PFSK-1 (cell line): ENCODE results near the gene GOLGA8F. TPM values are rescaled to one million over a fixed set of nuclear protein-coding genes. Genes with fewer than 3 reads are reported as not detected.
"Not testable (repeated sequence)": the region's sequence is repeated elsewhere in the genome, so short reads cannot be mapped to it uniquely, and the experiment has no call there.

Source experiments
- POLR2AphosphoS5 ChIP-seq: IDR thresholded peaks from 2 replicates; pipeline ENCODE4 v1.6.1; 2012; ENCODE audit warnings: low read depth, mild to moderate bottlenecking, control low read depth, low read length, moderate library complexity
- SIN3A ChIP-seq: IDR thresholded peaks from 2 replicates; pipeline ENCODE4 v1.6.1; 2012; ENCODE audit warnings: mild to moderate bottlenecking, low read length, moderate library complexity, borderline replicate concordance; ENCODE audit not compliant: insufficient read depth
- TAF1 ChIP-seq: IDR thresholded peaks from 2 replicates; pipeline ENCODE4 v1.6.1; 2012; ENCODE audit warnings: low read length, control low read depth, borderline replicate concordance; ENCODE audit not compliant: insufficient read depth
- polyA plus RNA-seq: library from polyadenylated mRNA; unstranded; fragments of >200 nt; gene quantifications from one replicate; pipeline ENCODE4 v1.2.1, GENCODE V29; 2012; ENCODE audit warnings: low read depth, missing spikeins; ENCODE audit not compliant: insufficient read length
- TF ChIP-seq, protein P1 (sequence below), 2 experiments: IDR thresholded peaks; 2 replicates each; pipeline versions ENCODE4 v1.6.1 to v1.8.0; 2011 to 2012; ENCODE audit warnings: low read depth in 2 of 2, low read length in 2 of 2, control low read depth in 1 of 2, inconsistent platforms in 1 of 2, mild to moderate bottlenecking in 1 of 2, moderate library complexity in 1 of 2; ENCODE audit not compliant: insufficient read depth in 1 of 2

GOLGA8F gene, protein sequence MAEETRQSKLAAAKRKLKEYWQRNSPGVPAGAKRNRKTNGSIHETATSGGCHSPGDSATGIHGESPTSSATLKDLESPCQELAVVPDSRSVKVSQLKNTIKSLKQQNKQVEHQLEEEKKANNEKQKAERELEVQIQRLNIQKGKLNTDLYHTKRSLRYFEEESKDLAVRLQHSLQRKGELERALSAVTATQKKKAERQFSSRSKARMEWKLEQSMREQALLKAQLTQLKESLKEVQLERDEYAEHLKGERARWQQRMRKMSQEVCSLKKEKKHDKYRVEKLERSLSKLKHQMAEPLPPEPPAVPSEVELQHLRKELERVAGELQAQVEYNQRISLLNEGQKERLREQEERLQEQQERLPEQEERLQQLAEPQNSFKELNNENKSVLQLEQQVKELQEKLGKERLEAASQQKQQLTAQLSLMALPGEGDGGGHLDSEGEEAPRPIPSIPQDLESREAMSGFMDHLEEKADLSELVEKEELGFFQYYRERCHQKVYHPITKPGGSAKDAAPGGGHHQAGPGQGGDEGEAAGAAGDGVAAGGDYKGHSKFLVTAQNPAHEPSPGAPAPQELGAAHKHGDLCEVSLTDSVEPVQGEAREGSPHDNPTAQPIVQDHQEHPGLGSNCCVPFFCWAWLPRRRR
- polyA plus RNA-seq = not detected

DNA sequence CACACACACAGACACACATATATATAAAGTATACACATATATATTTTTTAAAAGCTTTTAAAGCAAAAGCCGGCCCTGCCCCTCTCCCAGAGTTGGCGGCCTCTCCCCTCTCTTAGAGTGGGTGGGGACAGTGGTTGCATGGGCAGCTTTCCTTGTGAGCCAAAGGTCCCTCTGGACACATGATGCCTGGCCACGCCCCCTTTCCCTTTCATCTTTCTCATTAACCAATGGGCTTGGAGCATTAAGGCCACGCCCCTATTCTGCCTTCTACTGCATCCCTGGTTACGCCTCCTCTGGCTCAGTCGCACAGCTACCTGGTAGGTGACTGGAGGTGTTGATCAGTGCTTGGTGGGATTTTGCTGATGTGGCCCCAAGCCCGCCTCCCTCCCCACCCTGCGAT lies at the start of gene GOLGA8F:
Gene GOLGA8F, plus strand, starts transcription at position 301 of the 400 bp plus-strand sequence. Its CDS starts 98 bp downstream, at position 399.
- not testable (repeated sequence) for TF ChIP-seq POLR2AphosphoS5, TAF1
- TF ChIP-seq, protein P1, sequence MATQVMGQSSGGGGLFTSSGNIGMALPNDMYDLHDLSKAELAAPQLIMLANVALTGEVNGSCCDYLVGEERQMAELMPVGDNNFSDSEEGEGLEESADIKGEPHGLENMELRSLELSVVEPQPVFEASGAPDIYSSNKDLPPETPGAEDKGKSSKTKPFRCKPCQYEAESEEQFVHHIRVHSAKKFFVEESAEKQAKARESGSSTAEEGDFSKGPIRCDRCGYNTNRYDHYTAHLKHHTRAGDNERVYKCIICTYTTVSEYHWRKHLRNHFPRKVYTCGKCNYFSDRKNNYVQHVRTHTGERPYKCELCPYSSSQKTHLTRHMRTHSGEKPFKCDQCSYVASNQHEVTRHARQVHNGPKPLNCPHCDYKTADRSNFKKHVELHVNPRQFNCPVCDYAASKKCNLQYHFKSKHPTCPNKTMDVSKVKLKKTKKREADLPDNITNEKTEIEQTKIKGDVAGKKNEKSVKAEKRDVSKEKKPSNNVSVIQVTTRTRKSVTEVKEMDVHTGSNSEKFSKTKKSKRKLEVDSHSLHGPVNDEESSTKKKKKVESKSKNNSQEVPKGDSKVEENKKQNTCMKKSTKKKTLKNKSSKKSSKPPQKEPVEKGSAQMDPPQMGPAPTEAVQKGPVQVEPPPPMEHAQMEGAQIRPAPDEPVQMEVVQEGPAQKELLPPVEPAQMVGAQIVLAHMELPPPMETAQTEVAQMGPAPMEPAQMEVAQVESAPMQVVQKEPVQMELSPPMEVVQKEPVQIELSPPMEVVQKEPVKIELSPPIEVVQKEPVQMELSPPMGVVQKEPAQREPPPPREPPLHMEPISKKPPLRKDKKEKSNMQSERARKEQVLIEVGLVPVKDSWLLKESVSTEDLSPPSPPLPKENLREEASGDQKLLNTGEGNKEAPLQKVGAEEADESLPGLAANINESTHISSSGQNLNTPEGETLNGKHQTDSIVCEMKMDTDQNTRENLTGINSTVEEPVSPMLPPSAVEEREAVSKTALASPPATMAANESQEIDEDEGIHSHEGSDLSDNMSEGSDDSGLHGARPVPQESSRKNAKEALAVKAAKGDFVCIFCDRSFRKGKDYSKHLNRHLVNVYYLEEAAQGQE (IDR thresholded peaks at IDR 0.05; ENCODE audit: insufficient read depth in 1 of 2, low read depth in 2 of 2, low read length in 2 of 2) = not testable (repeated sequence)

DNA sequence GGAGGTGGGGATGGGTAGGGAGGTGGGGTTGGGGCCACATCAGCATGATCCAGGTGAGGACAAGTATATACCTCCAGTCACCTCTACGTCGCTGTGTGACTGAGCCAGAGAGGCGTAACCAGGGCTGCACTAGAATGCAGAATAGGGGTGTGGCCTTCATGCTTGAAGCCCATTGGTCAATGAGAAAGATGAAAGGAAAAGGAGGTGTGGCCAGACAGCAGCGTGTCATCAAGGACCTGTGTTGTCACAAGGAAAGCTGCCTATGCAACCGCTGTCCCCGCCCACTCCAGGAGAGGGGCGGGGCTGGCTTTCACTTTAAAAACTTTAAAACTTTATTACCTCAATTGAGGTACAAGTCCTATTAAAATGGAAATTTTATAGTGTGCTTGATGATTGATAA lies 20.5 kb upstream of the GOLGA8F start, which contains the start of gene GOLGA6L24:
Gene GOLGA6L24, minus strand, starts transcription at position 101 of the 400 bp plus-strand sequence. Its CDS starts 61 bp downstream, at position 40.
- TF ChIP-seq, protein P1 (IDR thresholded peaks at IDR 0.05; ENCODE audit: insufficient read depth in 1 of 2, low read depth in 2 of 2, low read length in 2 of 2) = not testable (repeated sequence)
- TF ChIP-seq SIN3A, TAF1: not testable (repeated sequence)
